Measurements from ENCODE around the gene NT5C2.
"Not testable (repeated sequence)": the region's sequence is repeated elsewhere in the genome, so short reads cannot be mapped to it uniquely, and the experiment has no call there.

The NT5C2 gene

DNA sequence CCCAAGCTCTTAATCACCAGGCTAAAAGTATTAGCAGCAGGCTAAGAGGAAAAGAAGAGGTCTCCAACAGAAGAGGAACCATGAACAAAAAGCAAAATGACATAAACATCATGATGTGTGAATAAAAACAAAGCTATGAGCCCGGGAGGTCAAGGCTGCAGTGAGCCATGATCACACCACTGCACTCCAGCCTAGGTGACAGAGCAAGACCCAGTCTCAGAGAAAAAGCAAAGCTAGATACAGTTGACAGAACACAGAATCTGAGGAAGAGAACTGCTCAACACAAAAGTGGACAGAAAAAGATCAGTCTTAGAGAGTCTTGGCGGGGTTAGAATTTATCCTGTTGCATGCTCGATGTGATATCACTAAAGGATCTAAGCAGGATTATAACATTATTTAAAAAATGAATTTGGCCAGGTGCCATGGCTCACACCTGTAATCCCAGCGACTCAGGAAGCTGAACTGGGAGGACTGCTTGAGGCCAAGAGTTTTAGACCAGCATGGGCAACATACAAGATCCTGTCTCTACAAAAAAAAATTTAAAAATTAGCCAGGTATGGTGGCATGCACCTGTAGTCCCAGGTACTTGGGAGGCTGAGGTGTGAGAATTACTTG is 37.5 kb downstream of the NT5C2 start:
- no peak for DNase-seq

DNA sequence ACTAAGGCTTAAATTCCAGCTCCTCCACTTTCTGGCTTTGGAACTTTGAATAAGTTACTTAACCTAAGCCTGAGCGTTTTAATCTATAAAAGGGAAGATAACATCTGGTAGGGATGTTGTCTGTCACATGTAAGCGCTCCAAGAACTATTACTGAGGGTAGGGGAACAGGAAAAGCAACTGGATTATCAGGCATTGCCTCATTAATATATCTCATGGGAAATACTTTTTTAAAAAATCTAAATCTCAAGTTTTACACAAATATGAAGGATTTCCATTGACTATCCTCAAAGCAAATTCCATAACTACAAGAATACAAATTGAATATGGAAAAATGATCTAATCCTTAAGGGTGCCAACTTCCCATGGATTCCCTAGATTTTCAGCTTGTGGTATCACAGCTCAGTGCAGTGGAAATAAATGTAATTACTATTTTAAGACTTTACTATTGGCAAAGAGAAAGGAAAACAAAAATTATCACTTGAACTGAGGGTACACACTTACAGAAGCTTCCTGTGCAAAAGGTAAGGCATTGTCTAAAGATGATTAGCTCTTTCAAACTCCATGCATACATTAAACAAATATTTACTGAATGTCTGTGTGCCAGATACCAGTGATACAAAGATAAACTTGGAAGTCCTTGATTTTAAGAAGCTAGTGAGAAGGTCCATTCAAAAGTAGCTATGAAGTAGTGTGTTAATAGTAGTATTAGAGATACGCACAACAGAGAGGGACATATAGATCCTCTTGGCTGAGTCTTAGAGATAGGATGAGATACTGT is 38.4 kb downstream of the NT5C2 start:
- DNase-seq = no peak

DNA sequence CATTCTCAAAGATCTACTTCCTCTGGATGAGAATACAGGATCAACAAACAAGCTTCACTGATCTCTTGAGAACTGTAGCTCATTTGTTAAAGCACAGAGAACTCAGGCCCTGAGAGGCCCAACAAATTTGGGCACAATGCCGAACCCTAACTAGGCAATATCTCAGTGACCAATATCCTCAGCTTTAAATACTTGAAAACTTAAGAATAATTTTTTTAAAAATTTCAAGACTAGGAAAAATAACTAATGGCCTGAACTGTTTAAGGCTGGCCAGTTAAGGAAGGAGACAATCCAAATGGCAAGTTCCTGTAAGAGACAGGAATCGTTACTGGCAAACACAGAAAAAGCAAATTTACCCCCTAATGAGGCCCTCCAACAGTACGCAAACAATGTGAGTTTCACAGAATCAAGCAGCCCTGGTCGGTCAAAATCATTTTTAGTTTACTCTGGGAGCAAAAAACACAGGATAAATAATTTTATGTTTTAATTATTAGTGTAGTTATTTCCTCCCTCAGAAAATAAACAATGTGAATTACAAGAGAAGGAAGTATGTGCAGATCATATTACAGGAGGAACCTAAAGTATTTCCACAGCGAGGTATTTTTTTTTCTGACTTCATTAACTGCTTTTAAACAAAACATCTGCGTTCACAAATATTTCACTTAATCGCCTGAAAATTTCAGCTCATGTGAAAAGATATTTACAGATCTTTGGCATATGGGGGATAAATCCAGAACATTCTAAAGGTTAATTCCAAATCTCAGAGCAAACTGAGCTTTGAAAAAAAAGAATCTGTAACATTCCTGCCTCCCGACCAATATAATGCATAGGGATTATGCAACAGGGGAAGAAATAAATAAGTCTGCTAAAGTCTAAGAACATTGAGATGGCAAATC is 39.5 kb downstream of the NT5C2 start:
- no peak for DNase-seq

DNA sequence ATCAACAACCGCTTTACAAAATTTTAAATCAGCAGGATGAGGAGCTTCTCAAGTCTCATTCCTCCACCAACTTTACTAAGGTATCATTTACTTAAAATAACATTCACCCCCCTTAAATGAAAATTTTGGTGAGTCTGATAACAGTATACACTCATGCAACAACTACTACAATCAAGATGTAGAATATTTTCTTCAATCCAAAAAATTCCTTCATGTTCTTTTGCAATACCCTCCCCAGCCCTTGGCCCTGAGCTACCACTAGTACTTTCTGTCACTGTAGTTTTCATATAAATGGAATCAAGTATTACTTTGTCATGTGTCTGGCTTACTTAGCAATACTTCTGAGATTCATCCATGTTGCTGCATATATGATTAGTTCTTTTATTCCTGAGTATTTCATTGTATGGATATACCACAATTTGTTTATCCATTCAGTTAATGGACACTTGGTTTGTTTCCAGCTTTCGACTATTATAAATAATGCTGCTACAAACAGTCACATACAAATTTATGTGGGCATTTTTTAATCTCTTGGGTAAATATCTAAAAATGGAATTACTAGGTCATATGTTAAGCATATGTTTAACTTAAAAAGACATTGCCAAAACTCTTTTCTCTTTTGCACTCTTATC is 43.0 kb downstream of the NT5C2 start:
- no peak for DNase-seq

DNA sequence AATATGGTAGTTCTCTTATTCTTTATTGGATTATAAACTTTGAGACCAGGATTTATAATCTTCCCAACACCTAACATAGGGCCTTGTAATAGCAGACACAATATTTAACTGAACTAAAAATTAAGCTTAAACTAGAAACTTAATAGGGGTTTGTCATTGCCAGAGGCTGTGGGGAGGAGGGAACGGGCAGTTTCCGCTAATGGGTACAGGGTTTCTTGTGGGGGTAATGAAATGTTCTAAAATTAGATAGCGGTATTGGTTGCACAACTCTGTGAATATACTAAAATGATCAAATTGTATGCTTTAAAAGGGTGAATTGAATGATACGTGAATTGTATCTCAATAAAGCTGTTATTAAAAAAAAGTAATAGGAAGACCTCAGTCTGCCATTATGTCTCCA is 45.4 kb downstream of the NT5C2 start:
- no peak for DNase-seq

DNA sequence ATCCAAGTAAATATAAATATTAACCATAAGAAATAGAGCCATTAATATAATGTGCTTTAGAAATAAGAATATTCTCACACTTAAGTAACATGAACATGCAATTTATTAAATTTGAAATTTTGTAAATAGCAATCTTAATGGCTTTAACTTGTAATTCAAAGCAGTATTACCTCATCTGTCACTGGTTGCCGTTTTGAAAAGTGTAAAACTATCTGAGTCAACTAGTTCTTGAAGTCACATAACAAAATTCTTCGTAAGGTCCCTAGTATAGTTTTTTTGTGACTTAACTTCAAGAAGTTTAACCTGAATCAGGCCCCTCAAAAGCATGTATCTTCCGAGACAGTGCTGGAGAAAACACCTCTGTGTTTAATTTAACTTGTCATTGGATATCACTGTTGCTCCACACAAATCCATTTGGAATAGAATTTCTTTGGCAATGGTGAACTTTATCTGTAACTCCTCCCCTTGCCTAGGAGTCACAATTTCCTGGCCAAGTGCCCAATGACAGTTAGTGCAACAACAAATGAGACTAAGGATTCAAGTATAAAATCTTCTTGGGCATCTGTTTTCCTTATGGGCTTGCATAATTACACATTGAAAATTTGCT is 47.1 kb downstream of the NT5C2 start:
- DNase-seq = peak; percentile 72

DNA sequence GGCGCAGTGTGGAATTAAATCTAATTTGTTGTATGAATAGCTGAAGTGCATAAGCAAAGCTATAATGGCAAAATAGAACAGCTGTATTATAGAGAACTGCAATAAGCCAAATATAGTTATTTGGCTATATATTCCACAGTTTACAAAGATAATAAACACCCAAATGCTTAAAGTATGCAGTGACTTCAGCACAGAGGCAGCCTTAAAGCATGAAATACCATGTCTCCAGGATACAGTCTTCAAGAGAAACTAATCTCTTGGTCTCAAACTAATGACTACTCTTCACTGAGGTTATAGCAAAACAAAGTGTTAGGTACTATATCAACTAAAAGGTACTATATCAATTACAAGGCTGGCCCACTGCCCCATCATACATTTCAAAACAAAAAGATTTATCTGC is 48.0 kb downstream of the NT5C2 start:
- no peak for DNase-seq

DNA sequence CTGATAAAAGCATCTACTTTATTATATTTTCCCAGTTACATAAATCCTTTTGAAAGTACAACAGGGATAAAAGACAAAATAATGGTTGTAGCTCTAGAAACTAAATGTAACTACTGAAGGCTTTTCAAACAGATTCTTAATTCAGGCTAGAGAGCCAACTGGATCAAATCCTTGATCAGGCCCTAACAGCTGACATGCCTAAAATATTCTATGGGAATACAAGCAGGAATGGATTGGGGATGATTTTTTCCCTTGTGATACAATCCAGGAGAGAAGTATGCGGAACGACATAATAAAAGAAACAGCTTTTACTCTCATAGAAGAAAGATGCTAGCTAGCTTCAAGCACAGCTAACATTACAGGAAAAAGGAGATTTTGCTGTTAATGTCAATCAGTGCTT is 49.0 kb downstream of the NT5C2 start:
- DNase-seq = no peak

DNA sequence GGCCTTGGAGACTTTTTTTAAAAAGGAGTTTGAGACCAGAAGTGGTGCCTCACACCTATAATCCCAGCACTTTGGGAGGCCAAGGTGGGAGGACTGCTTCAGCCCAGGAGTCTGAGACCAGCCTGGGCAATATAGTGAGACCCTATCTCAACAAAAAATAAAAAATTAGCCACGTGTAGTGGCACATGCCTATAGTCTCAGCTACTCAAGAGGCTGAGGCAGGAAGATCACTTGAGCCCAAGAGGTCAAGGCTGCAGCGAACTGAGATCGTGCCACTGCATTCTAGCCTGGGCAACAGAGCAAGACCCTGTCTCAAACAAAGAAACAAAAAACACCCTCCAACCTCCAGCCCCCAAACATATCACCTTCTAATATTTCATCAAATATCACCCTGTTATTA is 49.4 kb downstream of the NT5C2 start:
- not testable (repeated sequence) for DNase-seq

DNA sequence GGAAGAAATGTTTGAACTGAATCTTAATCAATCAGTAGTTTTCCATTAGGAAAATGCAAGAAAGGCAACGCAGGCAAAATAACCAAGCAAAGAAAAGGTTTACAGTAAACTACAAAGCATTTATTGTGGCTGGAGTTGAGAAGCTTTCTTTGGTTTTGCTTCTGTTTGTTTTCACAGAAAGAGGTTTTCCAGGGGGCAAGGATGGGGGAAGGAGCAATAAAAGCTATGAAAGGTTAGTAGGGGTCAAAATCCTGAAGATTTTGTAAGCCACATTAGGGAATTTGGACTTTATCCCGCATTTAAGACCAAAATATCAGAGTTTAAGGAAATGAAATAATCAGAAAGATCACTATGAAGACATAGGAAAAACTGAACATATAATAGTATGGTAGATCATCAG is 51.1 kb downstream of the NT5C2 start:
- DNase-seq = no peak

DNA sequence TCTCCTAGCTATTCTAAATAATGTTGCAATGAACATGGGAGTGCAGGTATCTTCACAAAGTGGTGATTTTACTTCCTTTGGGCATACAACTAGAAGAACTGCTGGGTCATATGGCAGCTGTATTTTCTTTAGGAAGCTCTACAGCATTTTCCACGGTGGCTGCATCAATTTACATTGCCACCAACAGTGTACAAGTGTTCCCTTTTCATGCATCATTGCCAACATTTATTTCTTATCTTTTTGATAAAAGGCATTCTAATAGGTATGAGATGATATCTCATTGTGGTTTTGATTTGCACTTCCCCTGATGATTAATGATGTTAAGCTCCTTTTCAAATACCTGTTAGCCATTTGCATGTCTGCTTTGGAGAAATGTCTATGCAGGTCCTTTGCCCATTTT is 52.6 kb downstream of the NT5C2 start:
- DNase-seq = no peak

DNA sequence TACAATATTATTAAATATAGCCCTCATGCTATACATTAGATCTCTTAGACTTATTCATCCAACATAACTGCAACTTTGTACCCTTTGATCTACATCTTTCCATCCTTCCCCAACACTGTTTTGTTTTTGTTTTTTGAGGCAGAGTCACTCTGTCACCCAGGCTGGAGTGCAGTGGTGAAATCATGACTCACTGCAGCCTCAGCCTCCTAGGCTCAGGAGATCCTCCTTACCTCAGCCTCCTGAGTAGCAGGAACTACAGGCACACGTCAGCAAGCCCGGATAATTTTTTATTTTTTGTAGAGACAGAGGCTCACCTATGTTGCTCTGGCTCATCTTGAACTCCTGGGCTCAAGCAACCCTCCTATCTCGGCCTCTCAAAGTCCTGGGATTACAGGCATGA is 53.3 kb downstream of the NT5C2 start:
- no peak for DNase-seq

DNA sequence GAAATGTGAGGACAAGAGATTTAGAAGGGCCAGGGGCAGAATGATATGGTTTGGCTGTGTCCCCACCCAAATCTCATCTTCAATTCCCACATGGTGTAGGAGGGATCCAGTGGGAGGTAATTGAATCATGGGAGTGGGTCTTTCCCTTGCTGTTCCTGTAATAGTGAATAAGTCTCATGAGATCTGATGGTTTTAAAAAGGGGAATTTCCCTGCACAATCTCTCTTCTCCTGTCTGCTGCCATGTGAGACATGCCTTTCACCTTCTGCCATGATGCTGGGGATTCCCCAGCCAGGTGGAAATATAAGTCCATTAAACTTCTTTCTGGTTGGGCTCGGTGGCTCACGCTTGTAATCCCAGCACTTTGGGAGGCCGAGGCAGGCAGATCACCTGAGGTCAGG is 57.9 kb downstream of the NT5C2 start:
- DNase-seq = not testable (repeated sequence)

DNA sequence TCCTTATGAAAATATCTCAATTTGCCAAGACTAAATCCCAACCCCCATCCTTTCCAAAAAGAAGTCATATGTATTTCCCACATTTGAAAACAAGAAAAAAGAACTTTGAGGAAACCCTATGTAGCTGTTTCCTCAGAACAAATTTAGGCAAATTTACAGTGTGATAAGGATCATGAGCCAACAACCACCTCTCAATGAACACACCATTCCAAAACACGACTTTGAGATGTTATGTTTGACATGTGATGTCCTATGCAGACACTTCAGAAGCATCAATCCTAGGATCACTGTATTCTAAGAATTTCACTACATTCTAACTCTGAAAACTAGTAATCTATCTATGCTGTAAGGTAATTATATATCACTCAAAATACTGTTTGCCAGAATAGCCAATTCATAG is 62.2 kb downstream of the NT5C2 start:
- DNase-seq = no peak

DNA sequence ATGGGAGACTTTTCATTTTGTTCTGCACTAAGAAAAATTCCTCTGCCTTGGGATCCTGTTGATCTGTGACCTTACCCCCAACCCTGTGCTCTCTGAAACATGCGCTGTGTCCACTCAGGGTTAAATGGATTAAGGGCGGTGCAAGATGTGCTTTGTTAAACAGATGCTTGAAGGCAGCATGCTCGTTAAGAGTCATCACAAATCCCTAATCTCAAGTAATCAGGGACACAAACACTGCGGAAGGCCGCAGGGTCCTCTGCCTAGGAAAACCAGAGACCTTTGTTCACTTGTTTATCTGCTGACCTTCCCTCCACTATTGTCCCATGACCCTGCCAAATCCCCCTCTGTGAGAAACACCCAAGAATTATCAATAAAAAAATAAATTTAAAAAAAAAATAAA is 62.9 kb downstream of the NT5C2 start:
- DNase-seq = not testable (repeated sequence)

DNA sequence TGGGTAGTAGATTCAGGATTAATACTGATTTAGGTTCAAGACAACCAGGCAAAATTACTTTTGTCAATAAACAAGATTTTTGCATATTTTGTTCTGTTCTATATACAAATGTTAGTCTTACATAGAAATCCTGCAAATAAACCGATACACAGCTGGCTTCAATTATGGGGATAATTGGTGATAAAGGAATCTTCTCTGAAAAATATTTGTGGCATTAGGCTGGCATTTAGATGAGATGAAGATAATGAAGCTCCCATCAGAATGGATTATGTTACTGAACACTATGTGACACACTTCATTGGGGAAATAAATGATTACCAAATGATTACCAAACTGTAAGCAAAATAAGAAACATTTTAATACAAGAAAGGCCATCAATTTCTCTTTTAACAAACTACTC is 65.8 kb downstream of the NT5C2 start:
- DNase-seq = no peak

DNA sequence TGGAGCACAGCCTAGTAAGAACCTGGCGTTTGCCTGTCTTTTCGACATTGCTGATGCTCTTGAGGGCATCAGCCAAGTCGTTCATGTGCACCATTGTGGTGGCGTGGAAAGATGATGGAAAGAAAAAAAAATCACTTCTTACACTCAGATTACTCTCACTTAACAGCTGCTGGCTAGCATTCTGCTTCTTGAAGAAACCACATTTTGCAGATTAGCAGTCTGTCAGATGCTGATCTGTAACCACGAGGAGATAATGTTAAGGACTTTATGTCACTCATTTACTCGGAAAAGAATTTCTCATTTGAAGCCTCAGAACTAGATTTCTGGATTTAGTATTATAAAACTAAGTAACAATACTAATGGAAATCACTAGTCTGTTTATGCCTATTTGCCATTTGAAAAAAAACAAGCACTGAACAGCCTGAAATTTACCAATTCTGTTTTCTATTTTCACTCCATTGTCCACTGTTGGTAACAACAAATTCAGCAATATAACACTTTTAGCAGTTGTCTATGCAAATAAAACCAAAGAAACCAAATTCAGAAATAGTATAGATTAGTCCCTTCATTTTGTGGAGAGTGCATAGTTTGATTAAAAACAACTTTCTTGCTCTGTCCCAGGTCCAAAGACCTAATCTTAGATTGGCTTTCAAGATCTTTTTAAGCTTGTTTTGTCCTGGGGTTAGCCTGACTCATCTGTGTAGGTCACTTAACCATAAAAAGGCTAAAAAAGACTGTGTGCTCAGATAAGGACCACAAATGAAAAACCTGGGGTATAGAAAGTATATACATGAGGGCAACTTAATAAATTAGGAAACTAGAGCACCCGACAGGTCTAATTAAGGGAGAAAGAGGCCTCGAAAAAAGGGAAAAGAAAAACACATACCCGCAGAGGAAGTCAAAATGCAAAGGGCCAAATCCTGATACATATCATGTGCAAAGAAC is 67.5 kb downstream of the NT5C2 start:
- no peak for DNase-seq

DNA sequence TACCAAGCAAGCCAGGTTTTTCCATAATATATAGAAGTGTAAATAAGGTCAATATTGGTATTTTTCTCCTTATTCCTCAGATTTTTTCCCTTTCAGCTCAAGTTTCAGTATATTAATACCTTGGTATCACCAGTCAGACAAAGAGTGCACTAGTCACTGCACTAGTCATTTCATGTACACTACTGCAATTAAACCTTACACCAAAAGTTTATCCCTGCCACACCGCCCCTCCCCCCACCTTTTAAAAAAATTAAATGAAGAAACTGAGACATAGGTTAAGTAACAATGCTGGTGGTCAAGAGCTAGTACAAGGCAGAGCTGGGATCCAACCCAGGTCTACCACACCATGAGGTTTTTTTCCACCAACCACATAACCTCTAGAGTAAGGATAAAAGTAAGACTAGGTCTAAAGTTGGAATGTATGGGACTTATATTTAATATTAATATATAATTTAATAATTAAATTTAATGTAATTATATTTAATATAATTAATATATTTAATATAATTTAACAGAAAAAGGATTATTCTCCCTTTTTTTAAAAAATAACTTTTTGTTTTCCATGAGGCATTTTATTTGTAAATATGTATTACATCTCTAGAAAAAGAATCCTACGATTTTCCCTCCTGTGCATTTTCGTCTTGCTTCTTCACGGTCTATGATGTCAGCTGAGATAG is 68.5 kb downstream of the NT5C2 start:
- no peak for DNase-seq

DNA sequence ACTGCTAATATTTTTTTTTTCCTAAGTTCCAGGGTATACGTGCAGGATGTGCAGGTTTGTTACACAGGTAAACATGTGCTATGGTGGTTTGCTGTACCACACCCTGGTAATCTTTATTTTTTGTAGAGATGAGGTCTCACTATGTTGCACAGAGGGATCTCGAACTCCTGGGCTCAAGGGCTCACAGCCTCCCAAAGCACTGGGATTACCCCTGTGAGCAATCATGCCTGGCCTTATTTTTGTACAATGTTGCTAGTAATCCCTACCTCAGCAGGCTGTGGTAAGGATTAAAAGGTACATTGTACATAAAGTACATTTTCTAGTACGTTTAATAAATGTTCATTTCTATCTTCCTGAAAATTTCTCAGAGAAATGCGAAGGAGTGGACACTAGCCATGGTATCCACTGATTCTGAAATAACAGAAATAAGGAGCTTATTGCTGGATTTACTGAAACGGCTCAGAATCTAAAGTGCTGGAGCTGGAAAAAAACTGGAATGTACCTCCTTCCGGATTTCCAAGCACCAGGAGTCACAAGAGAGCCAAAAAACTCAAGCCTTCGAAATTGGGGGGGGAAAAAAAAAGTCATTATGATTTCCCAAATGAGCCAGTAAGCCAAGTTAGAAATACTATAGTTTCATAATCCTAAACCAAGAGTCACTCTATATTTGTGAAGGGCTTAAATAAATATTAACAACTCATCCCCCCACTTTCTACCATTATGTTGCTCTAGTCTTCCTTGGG is 69.6 kb downstream of the NT5C2 start:
- no peak for DNase-seq

DNA sequence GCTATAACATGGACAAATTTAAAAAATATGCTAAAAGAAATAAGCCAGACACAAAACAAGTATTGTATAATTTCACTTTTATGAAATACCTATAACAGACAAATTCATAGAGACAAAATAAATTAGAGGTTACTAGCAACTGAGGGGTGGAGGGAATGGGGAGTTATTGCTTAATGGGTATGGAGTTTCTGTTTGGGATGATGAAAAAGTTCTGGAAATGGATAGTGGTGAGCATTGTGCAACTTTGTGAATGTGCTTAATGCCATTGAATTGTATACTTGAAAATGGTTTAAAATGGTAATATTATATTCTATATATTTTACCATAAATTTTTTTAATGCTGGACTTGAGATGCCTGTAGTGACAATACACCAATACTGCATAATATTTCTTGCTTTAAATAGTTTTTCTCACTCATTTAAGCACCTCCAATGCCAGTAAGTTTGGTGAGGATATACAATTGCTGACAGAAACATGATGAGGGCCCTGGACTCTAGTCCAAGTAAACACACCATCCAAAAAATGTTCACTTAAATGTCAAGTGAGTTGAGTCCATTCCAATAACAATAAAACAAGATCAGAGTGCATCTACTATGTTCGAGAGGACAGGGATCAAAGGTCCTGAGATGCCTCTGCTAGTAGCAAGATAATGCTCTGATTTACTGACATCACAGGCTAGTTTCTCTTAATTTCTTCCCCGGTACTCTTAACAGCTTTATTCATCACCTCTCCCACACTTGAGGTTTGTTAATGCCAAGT is 71.9 kb downstream of the NT5C2 start:
- no peak for DNase-seq

Data from amniotic stem cell (primary cell).